Fibroblast of upper back skin (primary cell): ENCODE results near the gene EDC4.
A peak's percentile ranks its signal among the peaks of the same experiment; 100 is the strongest.
"Not testable (repeated sequence)": the region's sequence is repeated elsewhere in the genome, so short reads cannot be mapped to it uniquely, and the experiment has no call there.

Source experiments
- DNase-seq: peaks from one replicate; pipeline ENCODE4 v3.0.0-alpha.2; 2013

The EDC4 gene

GRCh38 chr16:67881621-67882161 lies 8.8 kb downstream of the EDC4 start:
- DNase-seq = no peak

- no peak for DNase-seq
These were observed 9.7 kb downstream of the EDC4 start for GRCh38 chr16:67882374-67883145.

- DNase-seq = no peak
These were observed 10.5 kb downstream of the EDC4 start for GRCh38 chr16:67883146-67883871.

GRCh38 chr16:67883872-67884261 lies 11.0 kb downstream of the EDC4 start:
- DNase-seq = peak; percentile 19

GRCh38 chr16:67884684-67885083 lies 11.8 kb downstream of the EDC4 start, which contains the start of gene NRN1L:
NRN1L (plus strand) TSS chr16:67884885; CDS start chr16:67884904, 19 bp downstream.
- DNase-seq = peak; percentile 89

- DNase-seq = no peak
These were observed 12.7 kb downstream of the EDC4 start for GRCh38 chr16:67885545-67885944.

- DNase-seq = no peak
These were observed 13.1 kb downstream of the EDC4 start for GRCh38 chr16:67885976-67886375.

GRCh38 chr16:67886387-67886786 lies 13.5 kb downstream of the EDC4 start:
- no peak for DNase-seq

- no peak for DNase-seq
These were observed 15.5 kb downstream of the EDC4 start for GRCh38 chr16:67888331-67888730.

GRCh38 chr16:67892375-67892774 lies 19.5 kb downstream of the EDC4 start:
- no peak for DNase-seq

GRCh38 chr16:67892899-67893742 lies 20.3 kb downstream of the EDC4 start, which contains the start of gene PSKH1:
PSKH1 (plus strand) TSS chr16:67893254; CDS start chr16:67908750, 15,496 bp downstream.
- peak; percentile 95 for DNase-seq

GRCh38 chr16:67893743-67894399 lies 21.0 kb downstream of the EDC4 start:
- no peak for DNase-seq

- no peak for DNase-seq
These were observed 24.4 kb downstream of the EDC4 start for GRCh38 chr16:67897231-67897630.

GRCh38 chr16:67901734-67902133 lies 28.9 kb downstream of the EDC4 start:
- no peak for DNase-seq

GRCh38 chr16:67902831-67903230 lies 30.0 kb downstream of the EDC4 start:
- DNase-seq = no peak

GRCh38 chr16:67907397-67908180 lies 34.7 kb downstream of the EDC4 start:
- DNase-seq = no peak

GRCh38 chr16:67909056-67909742 lies 36.3 kb downstream of the EDC4 start:
- DNase-seq = no peak

- peak; percentile 28 for DNase-seq
These were observed 37.3 kb downstream of the EDC4 start for GRCh38 chr16:67910158-67910557.

- DNase-seq = no peak
These were observed 42.1 kb downstream of the EDC4 start for GRCh38 chr16:67914758-67915495.

- DNase-seq = not testable (repeated sequence)
These were observed 42.6 kb downstream of the EDC4 start for GRCh38 chr16:67915496-67915769.
